ENCODE results near the gene LPCAT3.

The LPCAT3 gene

GRCh38 chr12:6956021-6956727, 62.1 kb downstream of the LPCAT3 start:
- Histone ChIP-seq H3K27ac (replicated peaks) (peak overlapping the region; percentile 99), H3K4me3 (replicated peaks; ENCODE audit: insufficient read depth, low read length) (peak overlapping the region; percentile 7; the same call in 1 of the 2 replicates), H3K27me3 (ENCODE audit: insufficient read depth, poor library complexity, severe bottlenecking) (no peaks in the 10 kb centered on the region)
- TF ChIP-seq POLR2AphosphoS5 (IDR thresholded peaks at IDR 0.05; ENCODE audit: low read depth) (peak; percentile 47), SPI1 (IDR thresholded peaks at IDR 0.05; ENCODE audit: borderline replicate concordance, low read depth) (no peak)
- DNase-seq (ENCODE audit: low read depth in 1 of 2, low spot score in 1 of 2): no peak

GRCh38 chr12:6955108-6956020, 62.9 kb downstream of the LPCAT3 start:
- Histone ChIP-seq H3K27ac (replicated peaks) (peak overlapping the region; percentile 99), H3K27me3 (ENCODE audit: insufficient read depth, poor library complexity, severe bottlenecking) (no peaks in the 10 kb centered on the region), H3K4me3 (replicated peaks; ENCODE audit: insufficient read depth, low read length) (peak overlapping the region; percentile 80)
- TF ChIP-seq CTCF (IDR thresholded peaks at IDR 0.05; ENCODE audit: insufficient read depth, low read length) (no peak), SPI1 (IDR thresholded peaks at IDR 0.05; ENCODE audit: borderline replicate concordance, low read depth) (no peak), POLR2AphosphoS5 (IDR thresholded peaks at IDR 0.05; ENCODE audit: low read depth) (no peak; the same call in 1 of the 2 replicates), REST (IDR thresholded peaks at IDR 0.05; ENCODE audit: insufficient replicate concordance, low read depth) (no peak), GABPA (IDR thresholded peaks at IDR 0.05; ENCODE audit: low read depth) (no peak)
- DNase-seq (ENCODE audit: low read depth in 1 of 2, low spot score in 1 of 2): no peak

- peak overlapping the region; percentile 80 for H3K4me3 ChIP-seq (replicated peaks; ENCODE audit: insufficient read depth, low read length)
Measured at GRCh38 chr12:6954316-6955107, 63.8 kb downstream of the LPCAT3 start.

More at GRCh38 chr12:6954316-6955107, 63.8 kb downstream of the LPCAT3 start:
- TF ChIP-seq SPI1 (IDR thresholded peaks at IDR 0.05; ENCODE audit: borderline replicate concordance, low read depth) (no peak), CTCF (IDR thresholded peaks at IDR 0.05; ENCODE audit: insufficient read depth, low read length) (no peak), POLR2AphosphoS5 (IDR thresholded peaks at IDR 0.05; ENCODE audit: low read depth) (no peak), REST (IDR thresholded peaks at IDR 0.05; ENCODE audit: insufficient replicate concordance, low read depth) (no peak), GABPA (IDR thresholded peaks at IDR 0.05; ENCODE audit: low read depth) (no peak)
- peak overlapping the region; percentile 99 for H3K27ac ChIP-seq (replicated peaks)
- DNase-seq (ENCODE audit: low read depth in 1 of 2, low spot score in 1 of 2): no peak
- H3K27me3 ChIP-seq (ENCODE audit: insufficient read depth, poor library complexity, severe bottlenecking): no peaks in the 10 kb centered on the region

Data from HL-60 (cell line).